ENCODE results near the gene ZNF668. TPM values are rescaled to one million over a fixed set of nuclear protein-coding genes. Genes with fewer than 3 reads are reported as not detected.

Gene ZNF668
- total and polyA plus RNA-seq, 3 experiments from 2014 or later, result 8.7 to 20.5 (median 15.9) TPM

GRCh38 chr16:31067342-31067741 is 6.7 kb downstream of the ZNF668 start:
- Mint-ChIP-seq H3K9me3 (no peaks in the 10 kb centered on the region), H3K27me3 (no peaks in the 10 kb centered on the region)

GRCh38 chr16:31064882-31065461 is 9.1 kb downstream of the ZNF668 start:
- H3K36me3 Mint-ChIP-seq, result peaks cover 0 to 19% (median 1%) of the 10 kb centered on the region in 3 donors
- H3K9me3 ChIP-seq (ENCODE audit: low read length), result no peaks in the 10 kb centered on the region
- ChIA-PET POLR2A (interaction anchor here (0.7 to 3.8 kb wide), 2 partner anchors 8 to 94 kb away, joined by 3 to 14 read pairs; partner anchors contain the start of genes ZNF646 and ZNF668), CTCF (interaction anchor here (1.0 to 2.1 kb wide), 2 partner anchors 9 to 70 kb away, joined by 3 to 8 read pairs; partner anchors contain the start of genes ZNF646 and ZNF668)
- peaks cover 57 to 79% (median 72%) of the 10 kb centered on the region in 3 donors for H3K4me1 Mint-ChIP-seq
- no peaks in the 10 kb centered on the region for H3K27me3 Mint-ChIP-seq
- peaks cover 50% of the 10 kb centered on the region for H3K4me1 ChIP-seq (ENCODE audit: insufficient read depth, low read length)
- no peaks in the 10 kb centered on the region for H3K9me3 Mint-ChIP-seq
- H3K27ac Mint-ChIP-seq, result peak overlapping the region; percentile 72 to 94 (median 88)
- no peak overlapping the region for H3K27ac ChIP-seq (ENCODE audit: low read depth, low read length)
- no peaks in the 10 kb centered on the region for H3K36me3 ChIP-seq (ENCODE audit: insufficient read depth, low read length)
- DNase-seq, result no peak
- H3K27me3 ChIP-seq (ENCODE audit: insufficient read depth, low read length, poor library complexity, severe bottlenecking), result no peaks in the 10 kb centered on the region
- peak overlapping the region; percentile 78 to 92 (median 85) for H3K4me3 Mint-ChIP-seq
- no peak overlapping the region for H3K4me3 ChIP-seq (ENCODE audit: low read length)

More at GRCh38 chr16:31067342-31067741, 6.7 kb downstream of the ZNF668 start:
- H3K36me3 ChIP-seq (ENCODE audit: insufficient read depth, low read length), result no peaks in the 10 kb centered on the region
- H3K9me3 ChIP-seq (ENCODE audit: low read length), result no peaks in the 10 kb centered on the region
- Mint-ChIP-seq H3K4me1 (peaks cover 61 to 72% (median 69%) of the 10 kb centered on the region in 3 donors), H3K4me3 (no peak overlapping the region), H3K27ac (peak overlapping the region in 4 of 8 donors; percentile 17 to 33 (median 24)), H3K36me3 (peaks cover 0 to 5% (median 0%) of the 10 kb centered on the region in 3 donors)
- CTCF ChIA-PET, result no interaction called here
- POLR2A ChIA-PET, result no interaction called here
- H3K4me3 ChIP-seq (ENCODE audit: low read length), result no peak overlapping the region
- no peak for DNase-seq
- H3K27ac ChIP-seq (ENCODE audit: low read depth, low read length), result no peak overlapping the region
- peaks cover 48% of the 10 kb centered on the region for H3K4me1 ChIP-seq (ENCODE audit: insufficient read depth, low read length)
- H3K27me3 ChIP-seq (ENCODE audit: insufficient read depth, low read length, poor library complexity, severe bottlenecking), result no peaks in the 10 kb centered on the region

GRCh38 chr16:31063843-31064611 is 10.0 kb downstream of the ZNF668 start:
- Mint-ChIP-seq H3K27ac (peak overlapping the region; percentile 76 to 95 (median 90)), H3K9me3 (no peaks in the 10 kb centered on the region), H3K4me1 (peaks cover 53 to 74% (median 71%) of the 10 kb centered on the region in 3 donors)

GRCh38 chr16:31063495-31063842 is 10.6 kb downstream of the ZNF668 start:
- H3K27ac ChIP-seq (ENCODE audit: low read depth, low read length), result peak overlapping the region; percentile 0
- H3K27me3 ChIP-seq (ENCODE audit: insufficient read depth, low read length, poor library complexity, severe bottlenecking), result no peaks in the 10 kb centered on the region
- H3K9me3 ChIP-seq (ENCODE audit: low read length), result no peaks in the 10 kb centered on the region
- ChIA-PET CTCF (interaction anchor here (2.1 kb wide), 1 partner anchor 10 kb away, joined by 8 read pairs; the partner anchor contains the start of genes ZNF646 and ZNF668), POLR2A (interaction anchor here (0.6 to 3.8 kb wide), 3 partner anchors 9 to 114 kb away, joined by 3 to 14 read pairs (median 5); partner anchors contain the start of genes ZNF646 and ZNF668)
- Mint-ChIP-seq H3K27ac (peak overlapping the region in 7 of 8 donors; percentile 70 to 94 (median 87)), H3K36me3 (peaks cover 0 to 22% (median 1%) of the 10 kb centered on the region in 3 donors), H3K27me3 (no peaks in the 10 kb centered on the region), H3K4me3 (peak overlapping the region; percentile 78 to 92 (median 85)), H3K9me3 (no peaks in the 10 kb centered on the region), H3K4me1 (peaks cover 51 to 69% (median 68%) of the 10 kb centered on the region in 3 donors)
- DNase-seq, result no peak
- H3K36me3 ChIP-seq (ENCODE audit: insufficient read depth, low read length), result no peaks in the 10 kb centered on the region
- H3K4me1 ChIP-seq (ENCODE audit: insufficient read depth, low read length), result peaks cover 50% of the 10 kb centered on the region
- H3K4me3 ChIP-seq (ENCODE audit: low read length), result peak overlapping the region; percentile 23

More at GRCh38 chr16:31063843-31064611, 10.0 kb downstream of the ZNF668 start:
- H3K4me3 Mint-ChIP-seq, result peak overlapping the region; percentile 78 to 92 (median 85)
- ChIA-PET POLR2A (interaction anchor here (0.6 to 3.8 kb wide), 3 partner anchors 9 to 113 kb away, joined by 3 to 14 read pairs (median 5); partner anchors contain the start of genes ZNF646 and ZNF668), CTCF (interaction anchor here (2.1 kb wide), 1 partner anchor 9 kb away, joined by 8 read pairs; the partner anchor contains the start of genes ZNF646 and ZNF668)
- DNase-seq, result peak in 2 of 5 donors; percentile 14 to 56
- Histone ChIP-seq H3K4me3 (ENCODE audit: low read length) (peak overlapping the region; percentile 23), H3K9me3 (ENCODE audit: low read length) (no peaks in the 10 kb centered on the region), H3K27ac (ENCODE audit: low read depth, low read length) (peak overlapping the region; percentile 0), H3K27me3 (ENCODE audit: insufficient read depth, low read length, poor library complexity, severe bottlenecking) (no peaks in the 10 kb centered on the region), H3K36me3 (ENCODE audit: insufficient read depth, low read length) (no peaks in the 10 kb centered on the region), H3K4me1 (ENCODE audit: insufficient read depth, low read length) (peaks cover 50% of the 10 kb centered on the region)
- peaks cover 0 to 22% (median 1%) of the 10 kb centered on the region in 3 donors for H3K36me3 Mint-ChIP-seq
- H3K27me3 Mint-ChIP-seq, result no peaks in the 10 kb centered on the region

GRCh38 chr16:31061813-31062440 is 12.1 kb downstream of the ZNF668 start:
- Histone ChIP-seq H3K9me3 (ENCODE audit: low read length) (no peaks in the 10 kb centered on the region), H3K36me3 (ENCODE audit: insufficient read depth, low read length) (no peaks in the 10 kb centered on the region), H3K4me1 (ENCODE audit: insufficient read depth, low read length) (peaks cover 50% of the 10 kb centered on the region), H3K27ac (ENCODE audit: low read depth, low read length) (no peak overlapping the region), H3K4me3 (ENCODE audit: low read length) (no peak overlapping the region), H3K27me3 (ENCODE audit: insufficient read depth, low read length, poor library complexity, severe bottlenecking) (no peaks in the 10 kb centered on the region)
- Mint-ChIP-seq H3K9me3 (no peaks in the 10 kb centered on the region), H3K4me1 (peaks cover 45 to 60% (median 59%) of the 10 kb centered on the region in 3 donors), H3K27ac (peak overlapping the region in 1 of 8 donors; percentile 54), H3K4me3 (peak overlapping the region in 4 of 7 donors; percentile 7 to 61 (median 14)), H3K27me3 (no peaks in the 10 kb centered on the region), H3K36me3 (peaks cover 0 to 24% (median 1%) of the 10 kb centered on the region in 3 donors)
- POLR2A ChIA-PET, result interaction anchor here (0.6 to 3.8 kb wide), 4 partner anchors 11 to 116 kb away, joined by 3 to 14 read pairs (median 4); partner anchors contain the start of genes ZNF646 and ZNF668
- DNase-seq, result no peak
- CTCF ChIA-PET, result no interaction called here

- peaks cover 48% of the 10 kb centered on the region for H3K4me1 ChIP-seq (ENCODE audit: insufficient read depth, low read length)
- Mint-ChIP-seq H3K4me3 (no peak overlapping the region), H3K4me1 (peaks cover 40 to 55% (median 53%) of the 10 kb centered on the region in 3 donors), H3K36me3 (peaks cover 0 to 24% (median 1%) of the 10 kb centered on the region in 3 donors), H3K27ac (peak overlapping the region in 2 of 8 donors; percentile 36 to 54), H3K27me3 (no peaks in the 10 kb centered on the region), H3K9me3 (no peaks in the 10 kb centered on the region)
- H3K27ac ChIP-seq (ENCODE audit: low read depth, low read length), result no peak overlapping the region
- no peaks in the 10 kb centered on the region for H3K27me3 ChIP-seq (ENCODE audit: insufficient read depth, low read length, poor library complexity, severe bottlenecking)
- no peaks in the 10 kb centered on the region for H3K36me3 ChIP-seq (ENCODE audit: insufficient read depth, low read length)
- ChIA-PET POLR2A (interaction anchor here (0.6 kb wide), 1 partner anchor 10 kb away, joined by 3 read pairs; no protein-coding TSS in a partner anchor), CTCF (no interaction called here)
- no peaks in the 10 kb centered on the region for H3K9me3 ChIP-seq (ENCODE audit: low read length)
- no peak for DNase-seq
- no peak overlapping the region for H3K4me3 ChIP-seq (ENCODE audit: low read length)
Measured at GRCh38 chr16:31061126-31061812, 12.8 kb downstream of the ZNF668 start.

- Histone ChIP-seq H3K36me3 (ENCODE audit: insufficient read depth, low read length) (no peaks in the 10 kb centered on the region), H3K4me1 (ENCODE audit: insufficient read depth, low read length) (no peaks in the 10 kb centered on the region), H3K27me3 (ENCODE audit: insufficient read depth, low read length, poor library complexity, severe bottlenecking) (no peaks in the 10 kb centered on the region), H3K9me3 (ENCODE audit: low read length) (no peaks in the 10 kb centered on the region), H3K4me3 (ENCODE audit: low read length) (no peak overlapping the region), H3K27ac (ENCODE audit: low read depth, low read length) (no peak overlapping the region)
- H3K36me3 Mint-ChIP-seq, result peaks cover 0 to 9% (median 1%) of the 10 kb centered on the region in 3 donors
- H3K27ac Mint-ChIP-seq, result peak overlapping the region in 1 of 8 donors; percentile 34
- DNase-seq, result no peak
- H3K27me3 Mint-ChIP-seq, result peaks cover 0 to 3% of the 10 kb centered on the region in 2 donors
- ChIA-PET CTCF (interaction anchor here (0.7 to 1.4 kb wide), 3 partner anchors 10 to 18 kb away, joined by 3 read pairs; partner anchors contain the start of gene ZNF668), POLR2A (interaction anchor here (0.7 kb wide), 1 partner anchor 284 kb away, joined by 4 read pairs; no protein-coding TSS in a partner anchor)
- no peak overlapping the region for H3K4me3 Mint-ChIP-seq
- H3K9me3 Mint-ChIP-seq, result no peaks in the 10 kb centered on the region
- peaks cover 5 to 11% (median 9%) of the 10 kb centered on the region in 3 donors for H3K4me1 Mint-ChIP-seq
Measured at GRCh38 chr16:31055613-31056012, 18.4 kb downstream of the ZNF668 start.

Measured in CD8-positive, alpha-beta memory T cell (primary cell).